PC-9 (cell line): Measurements from ENCODE around the gene MEF2C. TPM values are rescaled to one million over a fixed set of nuclear protein-coding genes. Genes with fewer than 3 reads are reported as not detected.

Experiments
- BruUV-seq: library from RNA; stranded (reverse); fragments of 400-500 nt; replicated peaks from 2 replicates; lab custom pipeline; 2021; lab: Mats Ljungman, UMichigan
- CTCF ChIA-PET: fragments of 300-600 bp; sonication (Branson Sonifier 250); formaldehyde crosslinking; loops from one replicate; lab custom pipeline; 2022; ENCODE audit warnings: antibody characterized with exemption; lab: Charles Lee
- POLR2A ChIA-PET: fragments of 300-600 bp; sonication (Branson Sonifier 250); formaldehyde crosslinking; loops from one replicate; lab custom pipeline; 2022; ENCODE audit warnings: antibody characterized with exemption; ENCODE audit not compliant: unreplicated experiment; lab: Charles Lee
- DNase-seq, 2 experiments: peaks; one replicate each; pipeline versions ENCODE4 v3.0.0 to v3.0.0-alpha.2; 2015 to 2022; ENCODE audit warnings: mixed read lengths in 1 of 2
- H2AFZ ChIP-seq: fragments of 200-600 bp; sonication (generic); 2 replicates; pipeline ENCODE4 v1.8.1; 2017; ENCODE audit warnings: antibody characterized with exemption
- H3F3A ChIP-seq: fragments of 200-600 bp; sonication (generic); 2 replicates; pipeline ENCODE4 v1.8.1; 2017; ENCODE audit warnings: antibody characterized with exemption, mild to moderate bottlenecking, low read depth; ENCODE audit not compliant: insufficient read depth
- H3K27ac ChIP-seq: fragments of 200-600 bp; sonication (generic); 2 replicates; pipeline ENCODE4 v1.6.1; 2016; ENCODE audit warnings: mixed run types
- H3K27me3 ChIP-seq: fragments of 200-600 bp; sonication (generic); 2 replicates; pipeline ENCODE4 v1.6.1; 2016; ENCODE audit warnings: low read depth, mixed run types; ENCODE audit not compliant: insufficient read depth
- H3K36me3 ChIP-seq: fragments of 200-600 bp; sonication (generic); 2 replicates; pipeline ENCODE4 v1.6.1; 2016; ENCODE audit warnings: low read depth, mixed run types
- H3K4me1 ChIP-seq: fragments of 200-600 bp; sonication (generic); replicated peaks from 2 replicates; pipeline ENCODE4 v1.6.1; 2016; ENCODE audit warnings: mixed run types; ENCODE audit not compliant: insufficient read depth
- H3K4me2 ChIP-seq: fragments of 200-600 bp; sonication (generic); 2 replicates; pipeline ENCODE4 v1.6.1; 2017; ENCODE audit warnings: mixed run types
- H3K4me3 ChIP-seq: fragments of 200-600 bp; sonication (generic); 2 replicates; pipeline ENCODE4 v1.6.1; 2016; ENCODE audit warnings: mixed run types
- H3K79me2 ChIP-seq: fragments of 200-600 bp; sonication (generic); 2 replicates; pipeline ENCODE4 v1.6.1; 2017; ENCODE audit warnings: low read depth, mixed run types
- H3K9me2 ChIP-seq: fragments of 200-600 bp; sonication (generic); 2 replicates; pipeline ENCODE4 v1.8.1; 2017; ENCODE audit warnings: mild to moderate bottlenecking; ENCODE audit not compliant: insufficient read depth
- H3K9me3 ChIP-seq: fragments of 200-600 bp; sonication (generic); 2 replicates; pipeline ENCODE4 v1.8.1; 2016; ENCODE audit warnings: low read depth; ENCODE audit not compliant: insufficient read depth
- H4K20me1 ChIP-seq: fragments of 200-600 bp; sonication (generic); 2 replicates; pipeline ENCODE4 v1.8.1; 2017; ENCODE audit not compliant: insufficient read depth
- EZH2 ChIP-seq: fragments of 200-600 bp; sonication (generic); IDR thresholded peaks from 2 replicates; pipeline ENCODE4 v1.8.0; 2017; ENCODE audit warnings: antibody characterized with exemption, low read depth
- intact Hi-C: fragments of 100-400 bp; cut with micrococcal nuclease; formaldehyde crosslinking; loops from one replicate; pipeline ENCODE4 v1.10.0; 2022; ENCODE audit not compliant: unreplicated experiment
- total RNA-seq: library from RNA; stranded (reverse); gene quantifications from 2 replicates; pipeline ENCODE4 v1.2.3, GENCODE V29; 2021
- TF ChIP-seq, protein P1 (sequence below): fragments of 200-600 bp; sonication (generic); conservative IDR thresholded peaks from 2 replicates; pipeline ENCODE4 v1.6.1; 2017; ENCODE audit warnings: mixed run types, antibody characterized with exemption, mild to moderate bottlenecking, moderate library complexity

Gene MEF2C
- total RNA-seq, 1 experiment from 2014 or later: 2.5 TPM

DNA sequence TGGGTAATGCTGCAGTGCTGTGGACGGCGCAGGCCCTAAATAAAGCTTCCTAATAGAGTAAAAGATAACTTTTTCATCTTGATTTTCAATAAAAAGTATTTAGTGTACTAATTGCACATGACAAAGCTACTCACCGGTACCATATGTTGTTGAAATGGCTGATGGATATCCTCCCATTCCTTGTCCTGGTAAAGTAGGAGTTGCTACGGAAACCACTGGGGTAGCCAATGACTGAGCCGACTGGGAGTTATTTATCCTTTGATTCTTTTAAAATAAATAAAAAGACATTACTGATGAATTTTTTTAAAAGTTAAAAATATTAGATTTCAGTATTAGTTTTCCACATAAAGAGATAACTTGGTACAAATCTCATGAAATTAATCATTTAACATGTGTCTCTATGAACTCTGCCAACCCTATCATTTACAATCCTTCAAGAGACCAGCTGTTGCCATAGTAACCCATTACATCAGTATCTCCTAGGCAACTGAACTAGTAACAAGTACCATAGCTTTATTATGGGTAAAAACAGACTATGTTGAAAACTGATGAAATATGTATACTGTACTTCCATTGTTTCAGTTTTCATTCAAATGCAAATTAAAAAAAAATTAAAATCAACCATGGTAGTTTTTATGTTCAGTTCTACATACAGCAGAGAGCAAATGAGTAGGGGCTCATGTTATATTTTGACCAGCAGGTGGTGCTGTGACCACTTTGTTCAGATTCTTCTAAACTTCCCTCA, 153.7 kb downstream of the MEF2C start:
- peak in 1 of 2 experiments; percentile 54 for DNase-seq
- Histone ChIP-seq H3K36me3 (no peaks in the 10 kb centered on the region), H2AFZ (no peak overlapping the region), H3K79me2 (no peaks in the 10 kb centered on the region), H3K4me1 (no peaks in the 10 kb centered on the region), H4K20me1 (no peaks in the 10 kb centered on the region), H3K27me3 (no peaks in the 10 kb centered on the region), H3K27ac (no peak overlapping the region), H3K4me3 (no peak overlapping the region), H3K4me2 (no peak overlapping the region), H3F3A (no peaks in the 10 kb centered on the region), H3K9me2 (no peaks in the 10 kb centered on the region), H3K9me3 (no peaks in the 10 kb centered on the region)
- intact Hi-C loops: loop anchor here (1.0 to 2.0 kb wide), 7 partner anchors 155 to 1802 kb away; no protein-coding TSS in a partner anchor
- no peak for TF ChIP-seq EZH2
- TF ChIP-seq, protein P1, sequence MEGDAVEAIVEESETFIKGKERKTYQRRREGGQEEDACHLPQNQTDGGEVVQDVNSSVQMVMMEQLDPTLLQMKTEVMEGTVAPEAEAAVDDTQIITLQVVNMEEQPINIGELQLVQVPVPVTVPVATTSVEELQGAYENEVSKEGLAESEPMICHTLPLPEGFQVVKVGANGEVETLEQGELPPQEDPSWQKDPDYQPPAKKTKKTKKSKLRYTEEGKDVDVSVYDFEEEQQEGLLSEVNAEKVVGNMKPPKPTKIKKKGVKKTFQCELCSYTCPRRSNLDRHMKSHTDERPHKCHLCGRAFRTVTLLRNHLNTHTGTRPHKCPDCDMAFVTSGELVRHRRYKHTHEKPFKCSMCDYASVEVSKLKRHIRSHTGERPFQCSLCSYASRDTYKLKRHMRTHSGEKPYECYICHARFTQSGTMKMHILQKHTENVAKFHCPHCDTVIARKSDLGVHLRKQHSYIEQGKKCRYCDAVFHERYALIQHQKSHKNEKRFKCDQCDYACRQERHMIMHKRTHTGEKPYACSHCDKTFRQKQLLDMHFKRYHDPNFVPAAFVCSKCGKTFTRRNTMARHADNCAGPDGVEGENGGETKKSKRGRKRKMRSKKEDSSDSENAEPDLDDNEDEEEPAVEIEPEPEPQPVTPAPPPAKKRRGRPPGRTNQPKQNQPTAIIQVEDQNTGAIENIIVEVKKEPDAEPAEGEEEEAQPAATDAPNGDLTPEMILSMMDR: peak; percentile 86
- ChIA-PET POLR2A (interaction anchor here (0.6 to 0.7 kb wide), 2 partner anchors 1680 to 1681 kb away, joined by 3 read pairs; partner anchors contain the start of gene CETN3), CTCF (interaction anchor here (0.6 to 1.2 kb wide), 4 partner anchors 114 to 1538 kb away, joined by 3 to 13 read pairs (median 3); no protein-coding TSS in a partner anchor)
- BruUV-seq: no TSS peak

DNA sequence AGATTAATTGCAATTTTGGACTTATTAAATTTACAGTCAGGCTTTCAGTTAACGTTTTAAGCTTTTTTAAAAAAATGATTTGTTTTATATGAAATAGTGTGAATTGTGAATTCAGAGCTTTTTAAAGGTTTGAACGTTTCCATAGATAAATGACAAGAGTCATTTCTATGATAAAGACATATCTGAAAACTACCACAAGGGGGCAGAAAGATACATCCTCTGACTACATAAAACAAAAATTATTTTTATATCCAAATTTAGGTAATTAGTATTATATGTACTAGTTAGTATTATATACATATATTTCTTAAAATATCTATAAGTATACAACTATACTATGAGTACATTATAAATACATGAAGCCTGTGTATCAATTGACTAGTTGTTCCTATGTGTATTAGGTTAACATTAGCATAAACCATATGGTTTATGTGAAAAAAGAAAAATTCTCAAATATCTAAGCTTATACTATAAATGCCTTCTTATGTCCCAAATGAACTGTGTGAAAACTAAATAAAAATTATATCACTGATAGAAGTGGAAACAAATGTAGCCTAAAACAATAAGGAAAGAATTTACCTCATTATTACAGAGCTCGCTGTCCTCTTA, 155.2 kb downstream of the MEF2C start:
- no peak overlapping the region for H3K4me3 ChIP-seq
- H3K9me2 ChIP-seq: no peaks in the 10 kb centered on the region
- TF ChIP-seq EZH2: no peak
- TF ChIP-seq, protein P1: peak; percentile 75
- H3K4me2 ChIP-seq: no peak overlapping the region
- H3K79me2 ChIP-seq: no peaks in the 10 kb centered on the region
- H3K36me3 ChIP-seq: no peaks in the 10 kb centered on the region
- intact Hi-C loops: loop anchor here (2.0 kb wide), 5 partner anchors 947 to 1803 kb away; no protein-coding TSS in a partner anchor
- no peaks in the 10 kb centered on the region for H4K20me1 ChIP-seq
- no peaks in the 10 kb centered on the region for H3F3A ChIP-seq
- H3K4me1 ChIP-seq: no peaks in the 10 kb centered on the region
- no TSS peak for BruUV-seq
- H3K9me3 ChIP-seq: no peaks in the 10 kb centered on the region
- DNase-seq: no peak
- H3K27ac ChIP-seq: no peak overlapping the region
- CTCF ChIA-PET: interaction anchor here (0.6 to 1.3 kb wide), 7 partner anchors 575 to 1721 kb away, joined by 3 to 6 read pairs (median 3); no protein-coding TSS in a partner anchor
- no peak overlapping the region for H2AFZ ChIP-seq
- no peaks in the 10 kb centered on the region for H3K27me3 ChIP-seq
- POLR2A ChIA-PET: interaction anchor here (0.6 to 0.7 kb wide), 3 partner anchors 104 to 888 kb away, joined by 3 to 10 read pairs (median 5); no protein-coding TSS in a partner anchor

DNA sequence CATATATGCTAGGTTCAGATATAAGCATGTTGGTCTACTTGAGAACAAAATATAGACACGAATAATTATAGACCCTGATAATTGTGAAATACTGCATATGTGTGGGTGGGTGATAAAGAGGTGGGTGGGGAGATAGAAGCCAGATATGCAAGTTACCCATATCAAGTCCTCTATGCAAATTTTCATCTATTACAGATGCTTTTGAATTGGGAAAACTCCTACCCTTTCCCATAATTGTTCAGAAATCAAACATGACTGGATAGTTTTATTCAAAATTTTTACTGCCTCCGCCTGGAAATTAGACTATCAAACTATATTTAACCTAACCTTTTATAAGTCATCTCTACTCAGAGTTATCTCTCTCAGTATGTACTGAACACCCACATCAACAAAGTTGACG, 157.5 kb downstream of the MEF2C start:
- no peaks in the 10 kb centered on the region for H3K27me3 ChIP-seq
- DNase-seq: no peak
- no peaks in the 10 kb centered on the region for H3K9me2 ChIP-seq
- H3K9me3 ChIP-seq: no peaks in the 10 kb centered on the region
- no peaks in the 10 kb centered on the region for H3K36me3 ChIP-seq
- BruUV-seq: no TSS peak
- no peak for TF ChIP-seq EZH2
- TF ChIP-seq, protein P1: no peak
- no peaks in the 10 kb centered on the region for H3F3A ChIP-seq
- H3K4me1 ChIP-seq: no peaks in the 10 kb centered on the region
- POLR2A ChIA-PET: no interaction called here
- CTCF ChIA-PET: interaction anchor here (1.4 kb wide), 1 partner anchor 45 kb away, joined by 7 read pairs; no protein-coding TSS in a partner anchor
- no peaks in the 10 kb centered on the region for H3K79me2 ChIP-seq
- H2AFZ ChIP-seq: no peak overlapping the region
- no peaks in the 10 kb centered on the region for H4K20me1 ChIP-seq
- no peak overlapping the region for H3K27ac ChIP-seq
- no peak overlapping the region for H3K4me2 ChIP-seq
- intact Hi-C loops: no loop called here
- no peak overlapping the region for H3K4me3 ChIP-seq
